H1 (cell line): Measurements from ENCODE around the gene RXFP4. TPM values are rescaled to one million over a fixed set of nuclear protein-coding genes. Genes with fewer than 3 reads are reported as not detected.

Source experiments
- ATF2 ChIP-seq: IDR thresholded peaks from 2 replicates; pipeline ENCODE4 v1.6.1; 2012; ENCODE audit warnings: low read length, inconsistent platforms
- CBX5 ChIP-seq: fragments of 300-800, 300-1000 bp; sonication (generic); IDR thresholded peaks from 2 replicates; pipeline ENCODE4 v1.7.1; 2016; ENCODE audit warnings: antibody characterized with exemption, low read length, low read depth
- CEBPB ChIP-seq: IDR thresholded peaks from 2 replicates; pipeline ENCODE4 v1.6.1; 2012; ENCODE audit warnings: low read depth, low read length
- CHD1 ChIP-seq: IDR thresholded peaks from 2 replicates; pipeline ENCODE4 v1.6.1; 2012; ENCODE audit warnings: low read depth, low read length, improper control_type of control experiment
- E2F6 ChIP-seq: IDR thresholded peaks from 2 replicates; pipeline ENCODE4 v1.6.1; 2012; ENCODE audit warnings: inconsistent platforms
- GABPA ChIP-seq: IDR thresholded peaks from 2 replicates; pipeline ENCODE4 v1.6.1; 2011; ENCODE audit warnings: mild to moderate bottlenecking, low read length, moderate library complexity, borderline replicate concordance; ENCODE audit not compliant: insufficient read depth
- JUN ChIP-seq: IDR thresholded peaks from 2 replicates; pipeline ENCODE4 v1.6.1; 2011; ENCODE audit warnings: low read depth, mild to moderate bottlenecking, improper control_type of control experiment, low read length
- KDM5A ChIP-seq: fragments of 200-600 bp; IDR thresholded peaks from 2 replicates; pipeline ENCODE4 v1.7.1; 2012; ENCODE audit warnings: mild to moderate bottlenecking, low read length, inconsistent platforms, mixed read lengths
- NANOG ChIP-seq: IDR thresholded peaks from 2 replicates; pipeline ENCODE4 v1.6.1; 2011; ENCODE audit warnings: low read length, low read depth, mild to moderate bottlenecking, inconsistent platforms; ENCODE audit not compliant: insufficient read depth, poor library complexity, severe bottlenecking
- NRF1 ChIP-seq: IDR thresholded peaks from 2 replicates; pipeline ENCODE4 v1.6.1; 2011; ENCODE audit warnings: mild to moderate bottlenecking, low read depth, low read length, improper control_type of control experiment
- SIRT6 ChIP-seq: IDR thresholded peaks from one replicate; pipeline ENCODE4 v1.7.1; 2012; ENCODE audit warnings: low read length, inconsistent platforms
- SP4 ChIP-seq: IDR thresholded peaks from 2 replicates; pipeline ENCODE4 v1.6.1; 2012; ENCODE audit warnings: low read length, inconsistent platforms
- SRF ChIP-seq: IDR thresholded peaks from 2 replicates; pipeline ENCODE4 v1.6.1; 2011; ENCODE audit warnings: mild to moderate bottlenecking, low read depth, low read length, moderate library complexity
- TCF12 ChIP-seq: IDR thresholded peaks from 2 replicates; pipeline ENCODE4 v1.6.1; 2011; ENCODE audit warnings: low read depth, mild to moderate bottlenecking, low read length
- TEAD4 ChIP-seq: IDR thresholded peaks from 2 replicates; pipeline ENCODE4 v1.6.1; 2012; ENCODE audit warnings: low read depth, low read length, inconsistent platforms, mixed read lengths
- ZNF274 ChIP-seq: IDR thresholded peaks from 2 replicates; pipeline ENCODE4 v1.7.0; 2012; ENCODE audit warnings: low read length, borderline replicate concordance; ENCODE audit errors: extremely low read depth
- polyA plus RNA-seq, 7 experiments: library from polyadenylated mRNA; depleted of rRNA in 3 of 7; stranded (reverse) in 5 of 7; unstranded in 2 of 7; fragments of >200 nt in 5 of 7; fragments of 200-250 nt in 2 of 7; gene quantifications; 1 replicate in 5 of 7; 2 replicates in 1 of 7; 4 replicates in 1 of 7; pipeline versions ENCODE4 v1.2.1 to v1.2.3, GENCODE V29; 2011 to 2013; ENCODE audit warnings: missing spikeins in 2 of 7, mixed read lengths in 2 of 7
- total RNA-seq: library from RNA; stranded (reverse); fragmentation: NEBNext Ultra II Directional; extraction: Animal tissue kit (Norgen Biotek cat#: 25700); gene quantifications from 2 replicates; pipeline ENCODE4 v1.2.1, GENCODE V29; 2021

The RXFP4 gene
- total and polyA plus RNA-seq, 2 of the 8 experiments (the other 6 are each of a cell fraction or from before 2014, with no cell fraction given) = not detected

- TF ChIP-seq SP4 (0 out of 2 replicates have a peak, but pooled peaks have one; percentile 10), CHD1 (no peak), ZNF274 (no peak), KDM5A (no peak), NRF1 (no peak), ATF2 (no peak), TCF12 (no peak), TEAD4 (no peak), SIRT6 (no peak), NANOG (no peak), GABPA (no peak), JUN (no peak), E2F6 (no peak), CEBPB (peak; percentile 41; the same call in 1 of the 2 replicates), SRF (no peak), CBX5 (no peak)
- TF ChIP-seq, all 59 proteins: peak for 4
These were observed 42.0 kb downstream of the RXFP4 start (continued) for GRCh38 chr1:155983191-155984024.
